Natural killer cell treated with Interleukin-12 subunit alpha and Interleukin-12 subunit beta and Interleukin-15 and Interleukin-18, amount 100 ng/mL, for 72 hours (primary cell): ENCODE results near the gene P4HB. TPM values are rescaled to one million over a fixed set of nuclear protein-coding genes. Genes with fewer than 3 reads are reported as not detected.
A peak's percentile ranks its signal among the peaks of the same experiment; 100 is the strongest.

Experiments used
- ATAC-seq, 2 donors: fragments of 150-1000 bp; cut with Tn5 transposase in 1 of 2; sonication (Bioruptor Pico), chemical (Tn5 transposase) in 1 of 2; 2 replicates each; pipeline ENCODE4 v1.10.0; 2021
- DNase-seq: peaks from one replicate; pipeline ENCODE4 v3.0.0; 2022; ENCODE audit warnings: low spot score
- H3K27ac Mint-ChIP-seq, 2 donors: 1 replicate in 1 of 2; 2 replicates in 1 of 2; pipeline ENCODE4 v1.8.0; 2022; ENCODE audit warnings: mixed read lengths in 2 of 2, mild to moderate bottlenecking in 1 of 2, moderate library complexity in 1 of 2
- H3K27me3 Mint-ChIP-seq, 2 donors: 1 replicate in 1 of 2; 2 replicates in 1 of 2; pipeline ENCODE4 v1.8.0; 2022; ENCODE audit warnings: mixed read lengths in 2 of 2
- H3K36me3 Mint-ChIP-seq: one replicate; pipeline ENCODE4 v1.8.0; 2022; ENCODE audit warnings: mixed read lengths
- H3K4me1 Mint-ChIP-seq, 2 donors: 1 replicate in 1 of 2; 2 replicates in 1 of 2; pipeline ENCODE4 v1.8.0; 2022; ENCODE audit warnings: low read depth in 2 of 2, mixed read lengths in 2 of 2, mild to moderate bottlenecking in 1 of 2
- H3K4me3 Mint-ChIP-seq: one replicate; pipeline ENCODE4 v1.8.0; 2022; ENCODE audit warnings: mixed read lengths
- H3K9me3 Mint-ChIP-seq: 2 replicates; pipeline ENCODE4 v1.8.0; 2022; ENCODE audit warnings: mixed read lengths
- total RNA-seq, 2 donors: library from RNA; stranded (reverse); gene quantifications; one replicate each; pipeline ENCODE4 v1.2.3, GENCODE V29; 2022

P4HB gene
- total RNA-seq, 2 donors from 2014 or later = 691 to 774 TPM

- H3K4me1 Mint-ChIP-seq = no peaks in the 10 kb centered on the region
- no peak for ATAC-seq
- H3K27me3 Mint-ChIP-seq = peaks cover 0 to 11% of the 10 kb centered on the region in 2 donors
- H3K27ac Mint-ChIP-seq = no peak overlapping the region
- no peaks in the 10 kb centered on the region for H3K36me3 Mint-ChIP-seq
- no peaks in the 10 kb centered on the region for H3K9me3 Mint-ChIP-seq
- no peak for DNase-seq
- no peak overlapping the region for H3K4me3 Mint-ChIP-seq
These were observed 42.6 kb downstream of the P4HB start for GRCh38 chr17:81817758-81818147.

- DNase-seq (no peak), ATAC-seq (no peak)
- H3K27me3 Mint-ChIP-seq = peaks cover 0 to 11% of the 10 kb centered on the region in 2 donors
- no peak overlapping the region for H3K27ac Mint-ChIP-seq
- H3K9me3 Mint-ChIP-seq = no peaks in the 10 kb centered on the region
- no peak overlapping the region for H3K4me3 Mint-ChIP-seq
- H3K4me1 Mint-ChIP-seq = no peaks in the 10 kb centered on the region
- no peaks in the 10 kb centered on the region for H3K36me3 Mint-ChIP-seq
These were observed 44.7 kb downstream of the P4HB start for GRCh38 chr17:81815646-81815986.

DNA sequence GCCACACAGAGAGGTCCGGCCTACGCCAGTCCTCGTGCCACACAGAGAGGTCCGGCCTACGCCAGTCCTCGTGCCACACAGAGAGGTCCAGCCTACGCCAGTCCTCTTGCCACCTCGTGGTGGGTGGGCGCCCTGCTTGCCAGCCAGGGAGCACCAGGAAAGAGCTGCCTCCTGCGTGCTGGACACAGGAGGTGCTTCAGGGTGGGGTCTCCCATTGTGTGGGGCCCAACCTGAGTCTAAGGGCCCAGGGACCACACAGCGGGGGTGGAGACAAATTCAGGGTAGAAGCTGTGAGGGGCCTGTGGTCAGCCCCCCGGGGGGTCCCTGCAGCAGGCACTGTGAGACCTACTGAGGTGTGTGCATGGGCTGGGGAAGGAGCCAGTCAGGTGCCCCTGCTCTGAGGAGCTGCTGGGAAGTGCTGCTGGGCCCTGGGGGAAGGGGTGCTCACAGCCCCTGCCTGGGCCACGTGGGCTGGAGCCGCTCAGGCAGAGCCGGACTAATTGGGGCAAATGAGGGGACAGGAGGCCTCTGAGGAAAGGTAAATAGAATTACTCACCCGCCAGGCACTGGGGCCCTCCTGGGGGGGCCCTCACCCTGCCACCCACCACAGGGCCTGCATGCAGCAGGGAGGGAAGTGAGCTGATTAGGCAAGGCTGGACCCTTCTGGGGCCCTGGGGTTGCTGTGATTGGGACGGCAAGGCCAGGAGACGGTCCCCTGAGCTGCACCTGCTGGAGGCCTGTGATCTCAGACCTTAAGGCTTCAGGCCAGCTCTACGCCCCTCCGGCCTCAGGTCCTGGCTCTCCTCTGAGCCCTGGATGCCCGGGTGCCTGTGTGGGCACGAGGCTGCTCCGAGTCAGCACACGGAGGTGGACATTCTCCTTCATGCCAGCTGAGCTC is 45.3 kb downstream of the P4HB start:
- Mint-ChIP-seq H3K9me3 (no peaks in the 10 kb centered on the region), H3K27ac (no peak overlapping the region), H3K4me1 (no peaks in the 10 kb centered on the region), H3K36me3 (no peaks in the 10 kb centered on the region), H3K27me3 (peaks cover 0 to 11% of the 10 kb centered on the region in 2 donors), H3K4me3 (no peak overlapping the region)
- DNase-seq (no peak), ATAC-seq (peak in 1 of 2 donors; percentile 8)

- Mint-ChIP-seq H3K9me3 (no peaks in the 10 kb centered on the region), H3K4me3 (no peak overlapping the region), H3K4me1 (no peaks in the 10 kb centered on the region), H3K27me3 (peaks cover 8 to 17% of the 10 kb centered on the region in 2 donors), H3K27ac (no peak overlapping the region), H3K36me3 (no peaks in the 10 kb centered on the region)
- ATAC-seq (no peak), DNase-seq (no peak)
These were observed 46.3 kb downstream of the P4HB start for GRCh38 chr17:81813861-81814683.

GRCh38 chr17:81813371-81813684 is 47.0 kb downstream of the P4HB start:
- no peaks in the 10 kb centered on the region for H3K36me3 Mint-ChIP-seq
- ATAC-seq = no peak
- no peak overlapping the region for H3K27ac Mint-ChIP-seq

GRCh38 chr17:81812571-81813370 is 47.6 kb downstream of the P4HB start:
- H3K27me3 Mint-ChIP-seq = peaks cover 11 to 19% of the 10 kb centered on the region in 2 donors
- no peak for DNase-seq
- H3K4me1 Mint-ChIP-seq = no peaks in the 10 kb centered on the region
- H3K27ac Mint-ChIP-seq = no peak overlapping the region
- no peaks in the 10 kb centered on the region for H3K36me3 Mint-ChIP-seq
- no peak for ATAC-seq
- no peaks in the 10 kb centered on the region for H3K9me3 Mint-ChIP-seq
- H3K4me3 Mint-ChIP-seq = no peak overlapping the region

More at GRCh38 chr17:81813371-81813684, 47.0 kb downstream of the P4HB start:
- Mint-ChIP-seq H3K4me3 (no peak overlapping the region), H3K9me3 (no peaks in the 10 kb centered on the region), H3K27me3 (peaks cover 11 to 20% of the 10 kb centered on the region in 2 donors), H3K4me1 (no peaks in the 10 kb centered on the region)
- no peak for DNase-seq

DNA sequence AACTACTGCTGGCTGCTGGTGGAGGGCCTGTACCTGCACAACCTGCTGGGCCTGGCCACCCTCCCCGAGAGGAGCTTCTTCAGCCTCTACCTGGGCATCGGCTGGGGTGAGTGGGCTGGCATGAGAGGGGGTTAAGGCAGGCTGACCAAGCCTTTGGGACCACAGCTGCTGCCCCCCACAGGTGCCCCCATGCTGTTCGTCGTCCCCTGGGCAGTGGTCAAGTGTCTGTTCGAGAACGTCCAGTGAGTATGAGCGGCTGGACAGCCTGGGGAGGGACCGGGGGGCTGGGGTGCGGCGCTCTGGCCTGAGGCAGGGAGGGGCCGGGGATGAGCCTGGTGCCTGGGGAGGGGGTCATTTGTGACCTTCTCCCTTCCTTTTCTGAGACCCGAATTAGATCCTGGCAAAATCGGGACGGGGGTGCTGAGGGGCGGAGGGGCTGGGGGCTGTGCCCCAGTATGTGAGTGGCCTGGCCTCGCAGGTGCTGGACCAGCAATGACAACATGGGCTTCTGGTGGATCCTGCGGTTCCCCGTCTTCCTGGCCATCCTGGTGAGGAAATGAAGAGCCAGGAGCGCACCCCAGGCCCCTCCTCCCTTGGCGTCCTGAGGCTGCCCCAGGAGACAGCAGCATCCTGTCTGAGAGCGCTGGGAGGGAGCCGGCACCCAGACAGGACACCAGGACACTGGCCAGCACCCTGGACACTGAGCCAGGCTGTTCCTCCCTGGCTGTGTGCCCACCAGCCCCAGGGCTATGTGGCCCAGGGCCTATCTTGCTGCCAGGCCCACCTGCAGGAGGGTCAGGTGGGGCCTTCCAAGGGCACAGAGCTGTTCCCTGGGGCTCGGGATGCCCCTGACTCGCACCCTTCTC is 48.4 kb downstream of the P4HB start:
- no peak overlapping the region for H3K4me3 Mint-ChIP-seq
- H3K36me3 Mint-ChIP-seq = no peaks in the 10 kb centered on the region
- H3K9me3 Mint-ChIP-seq = no peaks in the 10 kb centered on the region
- DNase-seq = no peak
- no peak overlapping the region for H3K27ac Mint-ChIP-seq
- peaks cover 11 to 15% of the 10 kb centered on the region in 2 donors for H3K27me3 Mint-ChIP-seq
- no peak for ATAC-seq
- no peaks in the 10 kb centered on the region for H3K4me1 Mint-ChIP-seq

- DNase-seq (no peak), ATAC-seq (no peak)
- Mint-ChIP-seq H3K4me3 (no peak overlapping the region), H3K27ac (no peak overlapping the region), H3K27me3 (peaks cover 10 to 11% of the 10 kb centered on the region in 2 donors), H3K9me3 (no peaks in the 10 kb centered on the region), H3K36me3 (no peaks in the 10 kb centered on the region), H3K4me1 (no peaks in the 10 kb centered on the region)
These were observed 49.2 kb downstream of the P4HB start for GRCh38 chr17:81810892-81811704.

DNA sequence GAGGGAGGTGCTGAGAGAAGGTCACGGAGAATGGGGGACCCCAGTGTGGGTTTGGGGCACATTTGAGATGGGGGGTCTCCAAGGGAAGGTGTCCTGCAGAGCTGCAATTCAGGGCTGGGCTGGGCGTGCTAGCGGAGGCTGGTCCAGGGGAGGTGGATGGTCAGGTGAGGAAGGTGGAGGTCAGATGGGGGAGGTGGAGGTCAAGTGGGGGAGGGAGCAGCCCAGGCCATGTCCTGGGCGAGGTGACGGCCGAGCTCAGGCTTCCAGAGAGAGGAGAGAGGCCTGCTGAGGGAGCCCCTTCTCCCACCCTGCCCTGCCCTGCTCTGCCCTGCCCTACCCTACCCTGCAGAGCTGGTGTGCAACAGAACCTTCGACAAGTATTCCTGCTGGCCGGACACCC is 49.9 kb downstream of the P4HB start:
- Mint-ChIP-seq H3K9me3 (no peaks in the 10 kb centered on the region), H3K27me3 (peaks cover 9 to 11% of the 10 kb centered on the region in 2 donors), H3K4me1 (no peaks in the 10 kb centered on the region), H3K4me3 (no peak overlapping the region), H3K27ac (no peak overlapping the region), H3K36me3 (no peaks in the 10 kb centered on the region)
- ATAC-seq = no peak
- DNase-seq = no peak

DNA sequence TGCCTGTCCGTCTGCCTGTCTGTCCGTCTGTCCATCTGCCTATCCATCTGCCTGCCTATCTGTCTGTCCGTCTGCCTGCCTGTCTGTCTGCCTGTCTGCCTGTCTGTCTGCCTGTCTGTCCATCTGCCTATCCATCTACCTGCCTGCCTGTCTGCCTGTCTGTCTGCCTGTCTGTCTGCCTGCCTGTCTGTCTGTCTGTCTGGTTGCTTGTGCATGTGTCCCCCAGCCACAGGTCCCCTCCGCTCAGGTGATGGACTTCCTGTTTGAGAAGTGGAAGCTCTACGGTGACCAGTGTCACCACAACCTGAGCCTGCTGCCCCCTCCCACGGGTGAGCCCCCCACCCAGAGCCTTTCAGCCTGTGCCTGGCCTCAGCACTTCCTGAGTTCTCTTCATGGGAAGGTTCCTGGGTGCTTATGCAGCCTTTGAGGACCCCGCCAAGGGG is 50.8 kb downstream of the P4HB start:
- Mint-ChIP-seq H3K4me1 (no peaks in the 10 kb centered on the region), H3K9me3 (no peaks in the 10 kb centered on the region), H3K4me3 (no peak overlapping the region), H3K36me3 (no peaks in the 10 kb centered on the region), H3K27ac (peak overlapping the region in 1 of 2 donors; percentile 53), H3K27me3 (peaks cover 9 to 11% of the 10 kb centered on the region in 2 donors)
- DNase-seq (no peak), ATAC-seq (no peak)

GRCh38 chr17:81808778-81809555 is 51.4 kb downstream of the P4HB start:
- no peaks in the 10 kb centered on the region for H3K9me3 Mint-ChIP-seq
- DNase-seq (no peak), ATAC-seq (no peak)
- peaks cover 9 to 11% of the 10 kb centered on the region in 2 donors for H3K27me3 Mint-ChIP-seq
- H3K27ac Mint-ChIP-seq = no peak overlapping the region
- no peaks in the 10 kb centered on the region for H3K36me3 Mint-ChIP-seq
- H3K4me3 Mint-ChIP-seq = no peak overlapping the region
- no peaks in the 10 kb centered on the region for H3K4me1 Mint-ChIP-seq

GRCh38 chr17:81807839-81808238 is 52.5 kb downstream of the P4HB start:
- DNase-seq (no peak), ATAC-seq (no peak)
- H3K36me3 Mint-ChIP-seq = no peaks in the 10 kb centered on the region
- no peaks in the 10 kb centered on the region for H3K9me3 Mint-ChIP-seq
- H3K27me3 Mint-ChIP-seq = peaks cover 13% of the 10 kb centered on the region in 2 donors
- no peak overlapping the region for H3K27ac Mint-ChIP-seq
- H3K4me1 Mint-ChIP-seq = no peaks in the 10 kb centered on the region
- H3K4me3 Mint-ChIP-seq = no peak overlapping the region
